CD4-positive, alpha-beta T cell treated with Interleukin-12 subunit alpha and Interleukin-12 subunit beta, for 1 hour (primary cell): ENCODE data around the gene FBH1.
A peak's percentile ranks its signal among the peaks of the same experiment; 100 is the strongest.
"Not testable (repeated sequence)": the region's sequence is repeated elsewhere in the genome, so short reads cannot be mapped to it uniquely, and the experiment has no call there.

Experiments used
- DNase-seq: peaks from one replicate; pipeline ENCODE4 v3.0.0-alpha.2; 2020

Gene FBH1

GRCh38 chr10:5889624-5890451 is at the start of gene FBH1, which contains the start of gene ANKRD16:
Gene FBH1 (plus strand): TSS chr10:5890243. CDS start chr10:5890346, 103 bp downstream.
Gene ANKRD16 (minus strand): TSS chr10:5889893. CDS start chr10:5889354, 539 bp downstream.
- DNase-seq: peak; percentile 98

GRCh38 chr10:5840314-5841307 is 49.4 kb upstream of the FBH1 start:
- no peak for DNase-seq

GRCh38 chr10:5841965-5842364 is 48.1 kb upstream of the FBH1 start:
- no peak for DNase-seq

- DNase-seq: no peak
These were observed 46.2 kb upstream of the FBH1 start for GRCh38 chr10:5843686-5844344.

GRCh38 chr10:5844345-5845055 is 45.5 kb upstream of the FBH1 start:
- no peak for DNase-seq

GRCh38 chr10:5846667-5847066 is 43.4 kb upstream of the FBH1 start:
- DNase-seq: not testable (repeated sequence)

- DNase-seq: no peak
These were observed 35.9 kb upstream of the FBH1 start for GRCh38 chr10:5854131-5854475.

GRCh38 chr10:5855979-5856700 is 33.9 kb upstream of the FBH1 start:
- DNase-seq: no peak

- DNase-seq: no peak
These were observed 33.4 kb upstream of the FBH1 start for GRCh38 chr10:5856701-5857004.

- DNase-seq: no peak
These were observed 31.2 kb upstream of the FBH1 start for GRCh38 chr10:5858811-5859210.

- no peak for DNase-seq
These were observed 30.0 kb upstream of the FBH1 start for GRCh38 chr10:5860066-5860465.

GRCh38 chr10:5862360-5862961 is 27.6 kb upstream of the FBH1 start:
- no peak for DNase-seq

- not testable (repeated sequence) for DNase-seq
These were observed 26.9 kb upstream of the FBH1 start for GRCh38 chr10:5862981-5863685.

GRCh38 chr10:5866451-5867081 is 23.5 kb upstream of the FBH1 start:
- not testable (repeated sequence) for DNase-seq

- DNase-seq: not testable (repeated sequence)
These were observed 22.9 kb upstream of the FBH1 start for GRCh38 chr10:5867091-5867615.

GRCh38 chr10:5868383-5868782 is 21.7 kb upstream of the FBH1 start:
- not testable (repeated sequence) for DNase-seq

- DNase-seq: no peak
These were observed 20.9 kb upstream of the FBH1 start for GRCh38 chr10:5869156-5869555.

- no peak for DNase-seq
These were observed 18.4 kb upstream of the FBH1 start for GRCh38 chr10:5871596-5871995.

- peak; percentile 75 for DNase-seq
These were observed 16.5 kb upstream of the FBH1 start for GRCh38 chr10:5873515-5873995.
